Measurements from ENCODE around the gene KCNK10.

The KCNK10 gene

DNA sequence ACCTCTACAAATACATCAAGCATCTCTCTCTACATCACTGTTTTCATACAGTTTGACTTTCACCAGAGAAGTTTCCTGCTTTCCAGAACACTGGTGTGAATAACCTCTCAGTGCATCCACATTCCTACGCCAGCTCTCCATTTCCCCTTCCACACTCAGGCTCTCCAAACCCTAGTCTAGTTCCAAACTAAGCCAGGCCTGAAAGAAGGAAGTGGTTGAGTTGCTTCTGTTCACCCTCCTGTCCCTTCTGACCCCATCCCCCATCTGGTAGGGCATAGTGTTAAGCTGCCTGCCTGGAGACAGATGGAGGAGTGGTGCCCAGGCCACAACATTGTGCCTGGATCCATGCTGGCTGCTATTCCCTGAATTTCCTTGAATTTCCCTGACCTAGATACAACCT lies 185.7 kb downstream of the KCNK10 start:
- TF ChIP-seq, protein P1, sequence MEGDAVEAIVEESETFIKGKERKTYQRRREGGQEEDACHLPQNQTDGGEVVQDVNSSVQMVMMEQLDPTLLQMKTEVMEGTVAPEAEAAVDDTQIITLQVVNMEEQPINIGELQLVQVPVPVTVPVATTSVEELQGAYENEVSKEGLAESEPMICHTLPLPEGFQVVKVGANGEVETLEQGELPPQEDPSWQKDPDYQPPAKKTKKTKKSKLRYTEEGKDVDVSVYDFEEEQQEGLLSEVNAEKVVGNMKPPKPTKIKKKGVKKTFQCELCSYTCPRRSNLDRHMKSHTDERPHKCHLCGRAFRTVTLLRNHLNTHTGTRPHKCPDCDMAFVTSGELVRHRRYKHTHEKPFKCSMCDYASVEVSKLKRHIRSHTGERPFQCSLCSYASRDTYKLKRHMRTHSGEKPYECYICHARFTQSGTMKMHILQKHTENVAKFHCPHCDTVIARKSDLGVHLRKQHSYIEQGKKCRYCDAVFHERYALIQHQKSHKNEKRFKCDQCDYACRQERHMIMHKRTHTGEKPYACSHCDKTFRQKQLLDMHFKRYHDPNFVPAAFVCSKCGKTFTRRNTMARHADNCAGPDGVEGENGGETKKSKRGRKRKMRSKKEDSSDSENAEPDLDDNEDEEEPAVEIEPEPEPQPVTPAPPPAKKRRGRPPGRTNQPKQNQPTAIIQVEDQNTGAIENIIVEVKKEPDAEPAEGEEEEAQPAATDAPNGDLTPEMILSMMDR (IDR thresholded peaks at IDR 0.05; ENCODE audit: borderline replicate concordance, insufficient read depth, low read depth, low read length) = no peak
- H3K4me3 ChIP-seq (ENCODE audit: low read depth, low read length) = no peak overlapping the region

Data from GM12875 (cell line).